Esophagus muscularis mucosa (tissue), 4 donors: ENCODE measurements around the gene SRPRA.

ENCODE experiments used
- CTCF ChIP-seq, 3 experiments: fragments of 200-600 bp in 2 of 3; fragments of 450-650 bp in 1 of 3; sonication (generic) in 2 of 3; IDR thresholded peaks; one replicate each; pipeline ENCODE4 v1.5.1; 2017 to 2019; ENCODE audit warnings: antibody characterized with exemption in 3 of 3, mild to moderate bottlenecking in 2 of 3, moderate library complexity in 1 of 3
- EP300 ChIP-seq: sonication (generic); formaldehyde crosslinking; IDR thresholded peaks from one replicate; pipeline ENCODE4 v1.6.1; 2017; ENCODE audit warnings: antibody characterized with exemption
- POLR2A ChIP-seq: fragments of 450-650 bp; IDR thresholded peaks from one replicate; pipeline ENCODE4 v1.6.1; 2017; ENCODE audit warnings: antibody characterized with exemption, moderate library complexity, mild to moderate bottlenecking, low read depth
- POLR2AphosphoS5 ChIP-seq, 2 donors: sonication (generic); formaldehyde crosslinking; IDR thresholded peaks; one replicate each; pipeline ENCODE4 v1.6.1; 2017; ENCODE audit warnings: antibody characterized with exemption in 2 of 2

GRCh38 chr11:126217491-126217890 lies 51.2 kb downstream of the SRPRA start:
- TF ChIP-seq CTCF (IDR thresholded peaks at IDR 0.05): no peak
- no peak for TF ChIP-seq EP300
- no peak for TF ChIP-seq POLR2AphosphoS5 (IDR thresholded peaks at IDR 0.05)
- TF ChIP-seq POLR2A: no peak
